ENCODE results near the gene CFAP46. TPM values are rescaled to one million over a fixed set of nuclear protein-coding genes. Genes with fewer than 3 reads are reported as not detected.

The CFAP46 gene
- total and polyA plus RNA-seq, 9 donors = 0.22 to 1.1 (median 0.61) TPM

DNA sequence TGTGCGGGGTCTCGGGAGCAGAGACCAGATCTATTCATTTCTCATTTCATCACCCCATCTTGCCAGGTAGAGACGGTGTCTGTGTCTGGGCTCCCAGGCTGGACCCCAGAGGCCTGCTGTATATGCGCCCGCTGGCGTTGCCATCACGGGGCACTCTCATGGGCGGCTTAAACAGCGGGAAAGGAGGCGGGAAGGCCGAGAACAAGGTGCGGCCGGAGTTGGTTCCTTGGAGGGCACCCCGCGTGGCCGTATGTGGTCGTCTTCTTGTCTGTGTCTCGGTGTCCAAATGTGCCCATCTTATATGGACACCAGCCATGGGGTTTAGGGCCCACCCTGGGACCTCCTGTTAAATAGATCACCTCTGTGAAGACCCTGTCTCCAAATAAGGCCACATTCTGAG lies 2.1 kb upstream of the CFAP46 start:
- Histone ChIP-seq H3K27me3 (ENCODE audit: control insufficient read depth, insufficient read depth, low read length) (peaks cover 45% of the 10 kb centered on the region), H3K9me3 (replicated peaks; ENCODE audit: control insufficient read depth, low read depth, low read length) (no peaks in the 10 kb centered on the region)

GRCh38 chr10:132943791-132944404 lies 1.5 kb upstream of the CFAP46 start:
- peaks cover 9% of the 10 kb centered on the region for H3K4me1 ChIP-seq (ENCODE audit: control insufficient read depth, insufficient read depth, low read length)
- H3K27me3 ChIP-seq (ENCODE audit: control insufficient read depth, insufficient read depth, low read length) = peaks cover 42% of the 10 kb centered on the region
- 77% methylated on average over 10 of the region's 12 CpGs for WGBS (ENCODE audit: insufficient coverage)
- no peak overlapping the region for H3K27ac ChIP-seq (ENCODE audit: low read length)
- no peaks in the 10 kb centered on the region for H3K36me3 ChIP-seq (ENCODE audit: control insufficient read depth, insufficient read depth, low read length)
- DNase-seq = no peak
- H3K9me3 ChIP-seq (replicated peaks; ENCODE audit: control insufficient read depth, low read depth, low read length) = no peaks in the 10 kb centered on the region
- no peak overlapping the region for H3K4me3 ChIP-seq (ENCODE audit: low read length)

More for the DNA sequence above, 2.1 kb upstream of the CFAP46 start:
- H3K4me3 ChIP-seq (ENCODE audit: low read length) = no peak overlapping the region
- WGBS (ENCODE audit: insufficient coverage) = 92% methylated on average over 13 of the region's 18 CpGs
- no peaks in the 10 kb centered on the region for H3K36me3 ChIP-seq (ENCODE audit: control insufficient read depth, insufficient read depth, low read length)
- peaks cover 9% of the 10 kb centered on the region for H3K4me1 ChIP-seq (ENCODE audit: control insufficient read depth, insufficient read depth, low read length)
- DNase-seq = no peak
- no peak overlapping the region for H3K27ac ChIP-seq (ENCODE audit: low read length)

GRCh38 chr10:132943058-132943790 lies 854 bp upstream of the CFAP46 start:
- H3K9me3 ChIP-seq (replicated peaks; ENCODE audit: control insufficient read depth, low read depth, low read length) = no peaks in the 10 kb centered on the region
- H3K27me3 ChIP-seq (ENCODE audit: control insufficient read depth, insufficient read depth, low read length) = peaks cover 42% of the 10 kb centered on the region
- H3K4me3 ChIP-seq (ENCODE audit: low read length) = no peak overlapping the region
- H3K36me3 ChIP-seq (ENCODE audit: control insufficient read depth, insufficient read depth, low read length) = no peaks in the 10 kb centered on the region
- 17% methylated on average over 40 of the region's 43 CpGs for WGBS (ENCODE audit: insufficient coverage)
- H3K4me1 ChIP-seq (ENCODE audit: control insufficient read depth, insufficient read depth, low read length) = peaks cover 9% of the 10 kb centered on the region
- no peak for DNase-seq
- H3K27ac ChIP-seq (ENCODE audit: low read length) = no peak overlapping the region

- H3K9me3 ChIP-seq (replicated peaks; ENCODE audit: control insufficient read depth, low read depth, low read length) = no peaks in the 10 kb centered on the region
- 54% methylated on average over 11 of the region's 11 CpGs for WGBS (ENCODE audit: insufficient coverage)
- no peaks in the 10 kb centered on the region for H3K36me3 ChIP-seq (ENCODE audit: control insufficient read depth, insufficient read depth, low read length)
- H3K27me3 ChIP-seq (ENCODE audit: control insufficient read depth, insufficient read depth, low read length) = peaks cover 42% of the 10 kb centered on the region
- H3K4me1 ChIP-seq (ENCODE audit: control insufficient read depth, insufficient read depth, low read length) = peaks cover 9% of the 10 kb centered on the region
- DNase-seq = no peak
- no peak overlapping the region for H3K4me3 ChIP-seq (ENCODE audit: low read length)
- no peak overlapping the region for H3K27ac ChIP-seq (ENCODE audit: low read length)
Observed at GRCh38 chr10:132941640-132942051, 724 bp downstream of the CFAP46 start.

DNA sequence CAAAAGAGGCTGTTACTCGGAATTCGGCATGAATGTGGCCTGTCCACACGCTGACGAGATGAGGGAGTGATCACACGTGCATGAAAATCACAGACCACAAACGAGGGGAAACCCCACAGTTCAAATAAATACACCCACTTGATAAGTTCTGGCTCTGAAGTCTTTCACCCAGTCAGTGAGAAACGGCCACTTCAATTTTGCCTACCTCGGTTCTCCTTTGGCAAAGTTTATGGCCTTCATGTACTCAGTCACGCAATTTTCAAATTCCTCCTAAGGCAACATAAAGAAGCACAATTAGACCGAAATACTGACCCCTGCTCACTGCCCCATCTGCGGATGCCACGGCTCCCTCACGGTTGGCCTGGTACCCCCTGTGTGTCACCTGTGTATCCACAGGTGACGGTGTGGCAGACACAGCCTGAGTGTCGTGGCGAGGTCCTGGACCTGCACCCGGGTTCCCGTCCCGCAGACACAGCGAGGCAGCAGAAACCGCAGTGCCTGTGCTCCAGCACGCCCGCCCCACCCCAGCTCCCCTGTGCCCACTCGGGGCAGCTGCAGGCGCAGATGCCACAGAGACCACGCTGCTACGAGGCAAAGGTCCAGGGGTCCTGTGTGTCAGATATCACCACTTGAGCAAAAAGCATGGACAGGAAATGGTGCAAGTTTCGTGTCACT lies 1.4 kb downstream of the CFAP46 start:
- Histone ChIP-seq H3K4me3 (ENCODE audit: low read length) (no peak overlapping the region), H3K27me3 (ENCODE audit: control insufficient read depth, insufficient read depth, low read length) (peaks cover 42% of the 10 kb centered on the region), H3K4me1 (ENCODE audit: control insufficient read depth, insufficient read depth, low read length) (peaks cover 9% of the 10 kb centered on the region), H3K36me3 (ENCODE audit: control insufficient read depth, insufficient read depth, low read length) (no peaks in the 10 kb centered on the region), H3K9me3 (replicated peaks; ENCODE audit: control insufficient read depth, low read depth, low read length) (no peaks in the 10 kb centered on the region), H3K27ac (ENCODE audit: low read length) (no peak overlapping the region)
- WGBS (ENCODE audit: insufficient coverage) = 91% methylated on average over 22 of the region's 28 CpGs
- no peak for DNase-seq

- 50% methylated on average over 15 of the region's 24 CpGs for WGBS (ENCODE audit: insufficient coverage)
- peaks cover 9% of the 10 kb centered on the region for H3K4me1 ChIP-seq (ENCODE audit: control insufficient read depth, insufficient read depth, low read length)
- DNase-seq = peak; percentile 37
- peaks cover 40% of the 10 kb centered on the region for H3K27me3 ChIP-seq (ENCODE audit: control insufficient read depth, insufficient read depth, low read length)
- H3K36me3 ChIP-seq (ENCODE audit: control insufficient read depth, insufficient read depth, low read length) = no peaks in the 10 kb centered on the region
- no peak overlapping the region for H3K27ac ChIP-seq (ENCODE audit: low read length)
- no peaks in the 10 kb centered on the region for H3K9me3 ChIP-seq (replicated peaks; ENCODE audit: control insufficient read depth, low read depth, low read length)
- H3K4me3 ChIP-seq (ENCODE audit: low read length) = no peak overlapping the region
Observed at GRCh38 chr10:132939957-132940790, 2.2 kb downstream of the CFAP46 start.

GRCh38 chr10:132939378-132939955 lies 2.9 kb downstream of the CFAP46 start:
- no peaks in the 10 kb centered on the region for H3K9me3 ChIP-seq (replicated peaks; ENCODE audit: control insufficient read depth, low read depth, low read length)
- peaks cover 9% of the 10 kb centered on the region for H3K4me1 ChIP-seq (ENCODE audit: control insufficient read depth, insufficient read depth, low read length)
- peaks cover 38% of the 10 kb centered on the region for H3K27me3 ChIP-seq (ENCODE audit: control insufficient read depth, insufficient read depth, low read length)
- no peak overlapping the region for H3K4me3 ChIP-seq (ENCODE audit: low read length)
- no peak for DNase-seq
- no peak overlapping the region for H3K27ac ChIP-seq (ENCODE audit: low read length)
- no peaks in the 10 kb centered on the region for H3K36me3 ChIP-seq (ENCODE audit: control insufficient read depth, insufficient read depth, low read length)
- 90% methylated on average over 15 of the region's 15 CpGs for WGBS (ENCODE audit: insufficient coverage)

DNA sequence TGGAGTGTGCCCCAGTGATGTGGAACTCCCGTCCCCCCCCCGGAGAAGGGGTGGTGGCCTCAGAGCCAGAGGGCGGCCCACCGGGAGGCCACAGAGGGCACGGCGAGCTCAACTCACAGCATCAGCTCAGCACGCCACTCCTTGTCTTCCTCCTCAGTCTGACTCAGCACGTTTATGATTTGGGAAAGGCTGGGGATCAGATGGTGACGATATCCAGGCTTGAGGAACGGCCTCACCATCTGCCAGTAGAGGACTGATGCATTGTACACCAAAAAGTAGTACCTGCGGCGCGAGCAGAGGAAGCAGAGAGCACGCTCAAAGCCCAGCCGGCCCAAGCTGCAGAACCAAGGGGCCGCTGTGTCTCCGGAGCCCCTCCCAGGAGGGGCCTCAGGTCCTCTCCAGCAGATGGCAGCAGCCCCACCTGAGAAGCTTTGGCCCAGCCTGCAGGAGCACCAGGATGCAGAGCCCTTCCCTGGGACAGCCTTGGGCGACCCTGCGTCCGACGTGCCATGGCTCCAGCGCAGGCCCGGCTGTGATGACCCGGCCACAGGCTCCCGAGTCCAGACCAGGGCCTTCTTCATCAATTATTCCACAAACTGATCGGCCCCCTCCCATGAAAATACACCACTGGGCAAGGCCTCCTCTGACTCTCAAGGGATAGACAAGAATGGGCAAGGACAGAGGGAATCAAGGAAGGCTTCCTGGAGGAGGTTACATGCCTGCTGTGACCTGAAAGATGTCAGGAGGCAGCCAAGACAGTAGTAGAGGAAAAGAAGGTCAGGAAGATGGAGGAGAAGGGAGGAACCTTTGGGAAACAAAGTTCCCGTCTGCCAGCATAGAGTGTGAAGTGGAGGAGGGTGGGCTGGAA lies 3.7 kb downstream of the CFAP46 start:
- H3K27me3 ChIP-seq (ENCODE audit: control insufficient read depth, insufficient read depth, low read length) = peaks cover 33% of the 10 kb centered on the region

DNA sequence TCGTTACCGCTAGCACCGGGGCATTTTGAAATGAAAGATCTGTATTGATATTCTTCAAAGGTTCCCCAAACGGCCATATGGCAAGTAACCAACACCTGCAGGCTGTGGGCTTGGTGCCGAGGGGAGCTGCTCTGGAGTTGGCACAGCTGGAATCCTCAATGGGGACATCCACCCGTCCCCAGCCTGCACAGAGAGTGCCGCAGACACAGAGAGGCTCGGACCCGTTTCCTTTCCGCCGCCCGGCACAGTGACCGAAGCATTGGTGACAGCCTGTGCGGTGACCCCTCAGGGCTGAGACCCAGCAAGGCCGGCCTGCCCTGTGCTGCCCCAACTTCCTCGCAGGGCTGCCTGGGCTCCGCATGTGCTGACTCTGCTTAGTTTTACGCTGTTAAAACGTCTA lies 4.5 kb downstream of the CFAP46 start:
- 87% methylated on average over 19 of the region's 19 CpGs for WGBS (ENCODE audit: insufficient coverage)
- Histone ChIP-seq H3K9me3 (replicated peaks; ENCODE audit: control insufficient read depth, low read depth, low read length) (no peaks in the 10 kb centered on the region), H3K27ac (ENCODE audit: low read length) (no peak overlapping the region), H3K4me3 (ENCODE audit: low read length) (no peak overlapping the region), H3K36me3 (ENCODE audit: control insufficient read depth, insufficient read depth, low read length) (no peaks in the 10 kb centered on the region), H3K4me1 (ENCODE audit: control insufficient read depth, insufficient read depth, low read length) (peaks cover 7% of the 10 kb centered on the region), H3K27me3 (ENCODE audit: control insufficient read depth, insufficient read depth, low read length) (peaks cover 25% of the 10 kb centered on the region)
- no peak for DNase-seq

More for the DNA sequence above, 3.7 kb downstream of the CFAP46 start:
- no peak overlapping the region for H3K4me3 ChIP-seq (ENCODE audit: low read length)
- no peak overlapping the region for H3K27ac ChIP-seq (ENCODE audit: low read length)
- WGBS (ENCODE audit: insufficient coverage) = 49% methylated on average over 15 of the region's 27 CpGs
- no peaks in the 10 kb centered on the region for H3K36me3 ChIP-seq (ENCODE audit: control insufficient read depth, insufficient read depth, low read length)
- no peaks in the 10 kb centered on the region for H3K9me3 ChIP-seq (replicated peaks; ENCODE audit: control insufficient read depth, low read depth, low read length)
- DNase-seq = no peak
- H3K4me1 ChIP-seq (ENCODE audit: control insufficient read depth, insufficient read depth, low read length) = peaks cover 9% of the 10 kb centered on the region

Data from muscle of leg (tissue), 11 donors.